CD4-positive, alpha-beta T cell treated with Interferon gamma for 1 hour (primary cell): Measurements from ENCODE around the gene ZDHHC3.
A peak's percentile ranks its signal among the peaks of the same experiment; 100 is the strongest.
"Not testable (repeated sequence)": the region's sequence is repeated elsewhere in the genome, so short reads cannot be mapped to it uniquely, and the experiment has no call there.

Experiments used
- DNase-seq: peaks from one replicate; pipeline ENCODE4 v3.0.0-alpha.2; 2020

The ZDHHC3 gene

GRCh38 chr3:44962621-44963393 lies 13.2 kb downstream of the ZDHHC3 start:
- DNase-seq = no peak

GRCh38 chr3:44961888-44962287 lies 14.1 kb downstream of the ZDHHC3 start:
- DNase-seq = no peak

GRCh38 chr3:44960387-44961026 lies 15.5 kb downstream of the ZDHHC3 start:
- no peak for DNase-seq

- DNase-seq = no peak
Measured at GRCh38 chr3:44958386-44958785, 17.6 kb downstream of the ZDHHC3 start.

GRCh38 chr3:44957986-44958385 lies 18.0 kb downstream of the ZDHHC3 start:
- DNase-seq = no peak

- no peak for DNase-seq
Measured at GRCh38 chr3:44955917-44956316, 20.1 kb downstream of the ZDHHC3 start.

GRCh38 chr3:44954962-44955361 lies 21.0 kb downstream of the ZDHHC3 start:
- peak; percentile 17 for DNase-seq

- DNase-seq = no peak
Measured at GRCh38 chr3:44954304-44954703, 21.7 kb downstream of the ZDHHC3 start.

GRCh38 chr3:44952689-44953088 lies 23.3 kb downstream of the ZDHHC3 start:
- no peak for DNase-seq

- DNase-seq = no peak
Measured at GRCh38 chr3:44950275-44950734, 25.7 kb downstream of the ZDHHC3 start.

- DNase-seq = not testable (repeated sequence)
Measured at GRCh38 chr3:44949770-44950169, 26.2 kb downstream of the ZDHHC3 start.

GRCh38 chr3:44948239-44948638 lies 27.7 kb downstream of the ZDHHC3 start:
- DNase-seq = no peak

- no peak for DNase-seq
Measured at GRCh38 chr3:44942202-44942921, 33.6 kb downstream of the ZDHHC3 start.

GRCh38 chr3:44939581-44940036 lies 36.4 kb downstream of the ZDHHC3 start:
- no peak for DNase-seq

- DNase-seq = no peak
Measured at GRCh38 chr3:44932986-44933944, 42.7 kb downstream of the ZDHHC3 start.

GRCh38 chr3:44932271-44932670 lies 43.7 kb downstream of the ZDHHC3 start:
- DNase-seq = no peak

GRCh38 chr3:44931791-44932190 lies 44.2 kb downstream of the ZDHHC3 start:
- no peak for DNase-seq

- DNase-seq = no peak
Measured at GRCh38 chr3:44930911-44931310, 45.1 kb downstream of the ZDHHC3 start.

GRCh38 chr3:44929782-44930181 lies 46.2 kb downstream of the ZDHHC3 start:
- no peak for DNase-seq

- DNase-seq = no peak
Measured at GRCh38 chr3:44927371-44927770, 48.6 kb downstream of the ZDHHC3 start.

- no peak for DNase-seq
Measured at GRCh38 chr3:44926921-44927320, 49.1 kb downstream of the ZDHHC3 start.

- no peak for DNase-seq
Measured at GRCh38 chr3:44926172-44926571, 49.8 kb downstream of the ZDHHC3 start.
